Measurements from ENCODE around the gene HDAC10. TPM values are rescaled to one million over a fixed set of nuclear protein-coding genes. Genes with fewer than 3 reads are reported as not detected.

HDAC10 gene
- total RNA-seq, 1 experiment from 2014 or later: 21.4 TPM

GRCh38 chr22:50289151-50289941, 38.3 kb upstream of the HDAC10 start:
- Histone ChIP-seq H3K27me3 (no peaks in the 10 kb centered on the region), H3K4me1 (peaks cover 19% of the 10 kb centered on the region), H3K9me3 (replicated peaks) (no peaks in the 10 kb centered on the region), H3K4me3 (no peak overlapping the region), H3K27ac (no peak overlapping the region), H3K36me3 (peaks cover 73% of the 10 kb centered on the region)
- DNase-seq: no peak

GRCh38 chr22:50287731-50288130, 36.7 kb upstream of the HDAC10 start:
- H3K4me3 ChIP-seq: no peak overlapping the region
- peaks cover 4% of the 10 kb centered on the region for H3K4me1 ChIP-seq
- no peak overlapping the region for H3K27ac ChIP-seq
- no peak for DNase-seq
- peaks cover 85% of the 10 kb centered on the region for H3K36me3 ChIP-seq
- H3K27me3 ChIP-seq: no peaks in the 10 kb centered on the region
- no peaks in the 10 kb centered on the region for H3K9me3 ChIP-seq (replicated peaks)

- DNase-seq: no peak
- H3K4me1 ChIP-seq: no peaks in the 10 kb centered on the region
- no peaks in the 10 kb centered on the region for H3K27me3 ChIP-seq
- no peaks in the 10 kb centered on the region for H3K9me3 ChIP-seq (replicated peaks)
- no peak overlapping the region for H3K4me3 ChIP-seq
- H3K36me3 ChIP-seq: peaks cover 90% of the 10 kb centered on the region
- no peak overlapping the region for H3K27ac ChIP-seq
Measured at GRCh38 chr22:50286701-50287318, 35.7 kb upstream of the HDAC10 start.

- Histone ChIP-seq H3K27ac (no peak overlapping the region), H3K4me1 (no peaks in the 10 kb centered on the region), H3K36me3 (peaks cover 90% of the 10 kb centered on the region), H3K27me3 (no peaks in the 10 kb centered on the region), H3K4me3 (no peak overlapping the region), H3K9me3 (replicated peaks) (no peaks in the 10 kb centered on the region)
- DNase-seq: no peak
Measured at GRCh38 chr22:50286275-50286674, 35.2 kb upstream of the HDAC10 start.

GRCh38 chr22:50285568-50286229, 34.6 kb upstream of the HDAC10 start:
- Histone ChIP-seq H3K27me3 (no peaks in the 10 kb centered on the region), H3K4me1 (no peaks in the 10 kb centered on the region), H3K36me3 (peaks cover 90% of the 10 kb centered on the region), H3K9me3 (replicated peaks) (no peaks in the 10 kb centered on the region), H3K27ac (no peak overlapping the region), H3K4me3 (no peak overlapping the region)
- DNase-seq: no peak

- no peak overlapping the region for H3K4me3 ChIP-seq
- DNase-seq: no peak
- no peaks in the 10 kb centered on the region for H3K4me1 ChIP-seq
- no peak overlapping the region for H3K27ac ChIP-seq
- no peaks in the 10 kb centered on the region for H3K9me3 ChIP-seq (replicated peaks)
- H3K27me3 ChIP-seq: no peaks in the 10 kb centered on the region
- H3K36me3 ChIP-seq: peaks cover 86% of the 10 kb centered on the region
Measured at GRCh38 chr22:50284479-50284878, 33.4 kb upstream of the HDAC10 start.

GRCh38 chr22:50283821-50284220, 32.8 kb upstream of the HDAC10 start:
- H3K4me1 ChIP-seq: no peaks in the 10 kb centered on the region
- no peak overlapping the region for H3K4me3 ChIP-seq
- H3K27ac ChIP-seq: no peak overlapping the region
- peaks cover 86% of the 10 kb centered on the region for H3K36me3 ChIP-seq
- H3K27me3 ChIP-seq: no peaks in the 10 kb centered on the region
- DNase-seq: no peak
- no peaks in the 10 kb centered on the region for H3K9me3 ChIP-seq (replicated peaks)

- Histone ChIP-seq H3K4me1 (no peaks in the 10 kb centered on the region), H3K9me3 (replicated peaks) (no peaks in the 10 kb centered on the region), H3K27ac (no peak overlapping the region), H3K36me3 (peaks cover 86% of the 10 kb centered on the region), H3K27me3 (no peaks in the 10 kb centered on the region), H3K4me3 (no peak overlapping the region)
- DNase-seq: no peak
Measured at GRCh38 chr22:50282361-50283155, 31.5 kb upstream of the HDAC10 start.

- H3K4me1 ChIP-seq: no peaks in the 10 kb centered on the region
- no peak for DNase-seq
- no peaks in the 10 kb centered on the region for H3K27me3 ChIP-seq
- no peaks in the 10 kb centered on the region for H3K9me3 ChIP-seq (replicated peaks)
- H3K27ac ChIP-seq: no peak overlapping the region
- no peak overlapping the region for H3K4me3 ChIP-seq
- H3K36me3 ChIP-seq: peaks cover 86% of the 10 kb centered on the region
Measured at GRCh38 chr22:50281957-50282356, 30.9 kb upstream of the HDAC10 start.

- no peak overlapping the region for H3K27ac ChIP-seq
- no peaks in the 10 kb centered on the region for H3K27me3 ChIP-seq
- no peaks in the 10 kb centered on the region for H3K9me3 ChIP-seq (replicated peaks)
- peaks cover 86% of the 10 kb centered on the region for H3K36me3 ChIP-seq
- no peak for DNase-seq
- H3K4me1 ChIP-seq: no peaks in the 10 kb centered on the region
- H3K4me3 ChIP-seq: no peak overlapping the region
Measured at GRCh38 chr22:50281384-50281760, 30.3 kb upstream of the HDAC10 start.

GRCh38 chr22:50280708-50281383, 29.8 kb upstream of the HDAC10 start:
- Histone ChIP-seq H3K9me3 (replicated peaks) (no peaks in the 10 kb centered on the region), H3K36me3 (peaks cover 84% of the 10 kb centered on the region)

GRCh38 chr22:50280022-50280707, 29.1 kb upstream of the HDAC10 start:
- Histone ChIP-seq H3K27ac (no peak overlapping the region), H3K4me1 (no peaks in the 10 kb centered on the region), H3K9me3 (replicated peaks) (no peaks in the 10 kb centered on the region), H3K4me3 (no peak overlapping the region), H3K36me3 (peaks cover 88% of the 10 kb centered on the region), H3K27me3 (no peaks in the 10 kb centered on the region)
- no peak for DNase-seq

More at GRCh38 chr22:50280708-50281383, 29.8 kb upstream of the HDAC10 start:
- H3K4me3 ChIP-seq: no peak overlapping the region
- no peak overlapping the region for H3K27ac ChIP-seq
- no peak for DNase-seq
- H3K27me3 ChIP-seq: no peaks in the 10 kb centered on the region
- no peaks in the 10 kb centered on the region for H3K4me1 ChIP-seq

GRCh38 chr22:50278956-50279619, 28.0 kb upstream of the HDAC10 start:
- DNase-seq: no peak
- H3K27ac ChIP-seq: no peak overlapping the region
- no peak overlapping the region for H3K4me3 ChIP-seq
- no peaks in the 10 kb centered on the region for H3K9me3 ChIP-seq (replicated peaks)
- H3K36me3 ChIP-seq: peaks cover 86% of the 10 kb centered on the region
- H3K4me1 ChIP-seq: no peaks in the 10 kb centered on the region
- H3K27me3 ChIP-seq: no peaks in the 10 kb centered on the region

All from SJCRH30 (cell line).